IPS-18c (cell line): Measurements from ENCODE around the gene ERCC4.
"Not testable (repeated sequence)": the region's sequence is repeated elsewhere in the genome, so short reads cannot be mapped to it uniquely, and the experiment has no call there.

Source experiments
- H3K4me3 ChIP-seq: 2 replicates; pipeline ENCODE4 v1.7.0; 2013; ENCODE audit warnings: low read depth, mild to moderate bottlenecking, low read length, moderate library complexity; ENCODE audit not compliant: insufficient read depth
- H3K9me3 ChIP-seq: one replicate; pipeline ENCODE4 v1.6.1; 2013; ENCODE audit warnings: mild to moderate bottlenecking, low read length, moderate library complexity; ENCODE audit not compliant: control insufficient read depth, insufficient read depth

Gene ERCC4

DNA sequence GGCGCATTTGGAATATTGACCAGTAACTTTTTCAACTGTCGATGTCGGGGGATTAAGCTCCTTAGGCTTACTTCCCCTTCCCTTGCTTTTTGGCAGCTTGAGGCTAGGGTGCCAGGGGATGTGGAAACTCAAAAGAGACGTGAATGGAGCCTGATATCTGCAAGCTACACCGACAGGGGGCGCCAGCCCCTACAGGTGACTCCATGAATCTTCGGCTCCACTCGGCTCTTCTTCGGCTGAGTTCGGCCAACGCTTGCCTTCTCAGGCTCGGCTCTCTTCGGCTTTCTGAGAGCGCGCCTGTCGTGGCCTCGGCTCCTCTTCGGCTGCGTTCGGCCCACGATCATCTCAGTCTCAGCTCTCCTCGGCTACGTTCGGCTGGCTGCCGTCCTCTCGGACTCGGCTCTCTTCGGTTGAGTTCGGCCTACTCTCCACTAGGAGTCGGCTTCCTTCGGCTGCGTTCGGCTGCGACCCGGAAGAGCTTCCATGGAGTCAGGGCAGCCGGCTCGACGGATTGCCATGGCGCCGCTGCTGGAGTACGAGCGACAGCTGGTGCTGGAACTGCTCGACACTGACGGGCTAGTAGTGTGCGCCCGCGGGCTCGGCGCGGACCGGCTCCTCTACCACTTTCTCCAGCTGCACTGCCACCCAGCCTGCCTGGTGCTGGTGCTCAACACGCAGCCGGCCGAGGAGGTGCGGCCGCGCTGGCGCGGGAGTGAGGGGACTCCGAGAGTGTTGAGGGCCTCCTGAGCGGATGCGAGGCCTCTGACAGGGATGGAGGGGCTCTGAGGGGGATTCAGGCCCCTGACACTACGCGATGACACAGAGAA is at the start of gene ERCC4:
Gene ERCC4 (plus strand): TSS at position 472 of the 827 bp plus-strand sequence. CDS start 12 bp downstream, at position 484.
- Histone ChIP-seq H3K4me3 (peak within 1 kb of the TSS; percentile 92), H3K9me3 (no peaks in the 10 kb centered on the region)

DNA sequence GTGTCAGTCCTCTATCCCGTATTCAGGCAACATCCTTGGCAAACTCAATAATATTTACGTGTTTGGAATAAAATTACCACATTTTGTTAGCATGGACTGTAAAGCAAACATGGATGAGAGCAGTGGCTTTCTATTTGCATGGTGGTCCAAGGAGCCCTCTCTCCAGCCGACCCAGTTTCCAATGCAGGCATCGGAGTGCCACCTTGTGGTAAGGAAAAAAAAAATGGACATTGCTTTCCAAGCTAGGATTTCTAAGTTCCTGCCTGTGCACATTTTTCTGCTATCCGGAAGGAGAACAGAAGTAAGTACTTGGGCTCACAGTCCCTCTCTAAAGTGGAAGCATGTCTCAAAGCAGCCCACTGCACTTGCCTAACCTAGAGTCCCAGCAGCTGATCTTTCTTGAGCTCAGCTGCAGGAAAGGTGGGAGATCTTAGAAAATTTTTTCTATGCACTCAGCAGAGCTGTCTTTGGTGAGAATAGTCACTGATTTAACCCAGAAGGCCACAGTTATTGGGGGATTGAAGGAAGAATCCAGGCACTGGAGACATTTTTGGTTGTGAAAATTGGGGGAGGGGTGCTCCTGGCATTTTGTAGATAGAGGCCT is 46.0 kb upstream of the ERCC4 start:
- no peaks in the 10 kb centered on the region for H3K9me3 ChIP-seq
- no peak overlapping the region for H3K4me3 ChIP-seq

DNA sequence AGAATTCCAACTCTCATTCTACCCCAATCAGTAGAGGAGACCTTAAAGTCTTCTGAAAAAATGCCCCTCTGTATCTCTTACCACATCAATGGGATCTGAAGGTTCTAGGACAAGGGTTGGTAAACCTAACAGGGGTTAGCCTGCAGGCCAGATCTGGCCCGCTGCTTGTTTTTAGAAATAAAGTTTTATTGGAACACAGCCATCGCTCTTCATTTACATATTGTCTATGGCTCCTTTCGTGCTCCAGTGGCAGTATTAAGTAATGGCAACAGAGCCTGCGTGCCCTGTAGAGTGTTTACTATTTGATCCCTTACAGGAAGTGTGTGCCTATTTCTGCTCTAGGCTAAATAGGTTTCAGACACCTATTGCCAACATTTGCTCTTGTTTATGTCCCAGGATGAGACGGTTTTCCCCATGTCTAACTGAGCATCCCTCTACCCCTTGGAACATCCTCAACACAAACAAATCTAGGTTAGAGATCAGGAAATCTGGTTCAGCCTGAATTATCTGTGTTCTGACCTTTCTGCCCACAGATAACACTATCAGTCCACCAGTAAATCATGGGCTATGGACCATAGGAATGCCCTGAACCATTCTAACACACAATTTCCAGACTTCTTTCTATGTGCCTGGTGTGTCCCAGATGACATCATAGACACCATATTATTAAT is 44.2 kb upstream of the ERCC4 start:
- no peaks in the 10 kb centered on the region for H3K9me3 ChIP-seq
- H3K4me3 ChIP-seq = no peak overlapping the region

DNA sequence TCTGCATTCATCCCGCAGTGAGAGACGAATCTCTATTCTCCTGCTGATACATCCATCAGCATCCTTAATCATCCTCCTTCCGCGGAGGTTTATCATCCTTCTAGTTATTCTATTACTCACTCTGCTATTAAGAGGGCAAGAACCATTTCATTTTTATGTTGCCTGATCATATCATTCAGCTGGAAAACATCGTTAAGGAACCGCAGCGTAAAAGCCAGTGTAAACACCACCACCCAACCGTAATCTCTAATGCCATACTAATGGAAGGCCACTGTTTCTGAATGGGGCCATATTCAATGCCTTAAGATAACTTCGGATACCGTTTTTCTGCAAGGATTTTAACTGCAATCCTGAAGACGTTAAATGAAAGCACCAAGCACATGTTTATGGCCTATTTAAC is 36.7 kb upstream of the ERCC4 start:
- no peak overlapping the region for H3K4me3 ChIP-seq
- peaks cover 3% of the 10 kb centered on the region for H3K9me3 ChIP-seq

DNA sequence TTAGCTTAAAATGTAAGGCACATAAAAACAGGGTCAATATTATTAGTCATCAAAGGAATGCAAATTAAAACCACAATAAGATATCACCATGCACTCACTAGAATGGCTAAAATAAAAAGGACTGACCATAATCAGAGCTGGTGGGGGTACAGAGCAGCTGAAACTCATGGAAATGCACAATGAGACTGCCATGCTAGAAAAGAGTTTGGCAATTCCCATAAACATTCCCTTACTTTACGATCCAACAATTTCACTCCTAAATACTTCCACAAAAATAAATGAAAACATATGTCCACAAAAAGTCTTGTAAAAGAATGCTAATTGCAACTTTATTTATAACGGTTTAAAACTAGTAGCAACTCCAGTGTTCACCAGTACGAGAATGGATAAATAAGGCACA is 36.1 kb upstream of the ERCC4 start:
- H3K9me3 ChIP-seq = peaks cover 3% of the 10 kb centered on the region
- H3K4me3 ChIP-seq = no peak overlapping the region

DNA sequence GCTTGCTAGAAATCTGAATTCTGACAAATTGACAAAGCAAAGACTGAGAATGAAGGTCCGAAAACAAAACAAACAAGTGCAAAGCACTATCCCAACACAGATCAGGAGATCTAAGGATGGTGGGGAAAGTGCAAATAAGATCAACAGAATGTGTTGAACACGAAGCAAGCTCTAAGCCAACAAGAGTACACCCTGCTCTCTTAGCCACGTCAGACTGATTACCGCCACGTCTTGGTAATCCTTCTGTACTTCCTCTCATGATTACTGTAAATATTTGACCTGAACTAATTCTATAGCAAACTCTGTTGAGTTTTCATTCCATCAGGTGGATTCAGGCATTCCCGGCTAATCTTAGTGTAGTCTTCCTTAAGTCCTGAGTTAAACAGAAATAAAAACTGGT is 34.3 kb upstream of the ERCC4 start:
- Histone ChIP-seq H3K4me3 (no peak overlapping the region), H3K9me3 (peaks cover 3% of the 10 kb centered on the region)

DNA sequence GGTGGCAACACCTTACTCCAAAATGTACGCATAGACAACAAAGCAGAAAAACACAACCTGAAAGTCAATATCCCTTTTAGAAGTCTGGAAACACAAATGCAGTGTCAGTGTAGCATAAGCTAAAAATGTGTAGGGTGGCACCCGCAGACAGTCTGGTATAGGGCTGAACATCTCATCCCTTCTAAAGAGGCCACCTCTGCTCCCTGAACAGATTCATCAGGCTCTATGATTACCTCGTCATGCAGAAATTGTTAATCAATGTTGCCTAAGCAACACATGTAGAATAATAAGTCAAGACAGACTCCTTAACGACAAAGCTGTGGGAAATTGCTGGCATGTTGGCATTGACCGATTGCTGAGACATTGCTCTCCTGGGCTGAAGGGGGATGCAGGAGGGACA is 33.3 kb upstream of the ERCC4 start:
- H3K9me3 ChIP-seq = peaks cover 3% of the 10 kb centered on the region
- H3K4me3 ChIP-seq = no peak overlapping the region

DNA sequence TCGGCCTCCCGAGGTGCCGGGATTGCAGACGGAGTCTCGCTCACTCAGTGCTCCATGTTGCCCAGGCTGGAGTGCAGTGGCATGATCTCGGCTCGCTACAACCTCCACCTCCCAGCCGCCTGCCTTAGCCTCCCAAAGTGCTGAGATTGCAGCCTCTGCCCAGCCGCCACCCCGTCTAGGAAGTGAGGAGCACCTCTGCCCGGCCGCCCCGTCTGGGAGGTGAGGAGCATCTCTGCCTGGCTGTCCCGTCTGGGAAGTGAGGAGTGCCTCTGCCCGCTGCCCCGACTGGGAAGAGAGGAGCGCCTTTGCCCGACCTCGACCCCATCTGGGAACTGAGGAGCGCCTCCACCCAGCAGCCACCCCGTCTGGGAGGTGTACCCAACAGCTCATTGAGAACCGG is 30.6 kb upstream of the ERCC4 start:
- not testable (repeated sequence) for H3K4me3 ChIP-seq, H3K9me3 ChIP-seq

DNA sequence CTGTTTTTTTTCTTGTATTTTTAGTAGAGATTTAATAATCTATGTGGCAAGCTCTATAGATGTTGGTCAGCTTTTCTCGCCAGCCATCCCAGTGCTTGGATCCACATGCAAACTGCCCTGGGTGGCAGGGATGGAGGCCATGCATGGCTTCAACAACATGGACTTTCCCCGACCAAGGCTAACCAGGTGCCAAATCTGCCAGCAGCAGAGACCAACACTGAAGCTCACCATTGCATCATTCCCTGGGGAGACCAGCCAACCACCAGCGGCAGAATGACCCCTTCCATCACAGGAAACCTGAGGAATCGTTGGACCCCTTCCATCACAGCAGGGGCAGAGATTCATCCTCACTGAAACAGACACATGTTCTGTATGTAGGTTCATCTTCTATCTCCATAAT is 27.7 kb upstream of the ERCC4 start:
- no peaks in the 10 kb centered on the region for H3K9me3 ChIP-seq
- H3K4me3 ChIP-seq = no peak overlapping the region

DNA sequence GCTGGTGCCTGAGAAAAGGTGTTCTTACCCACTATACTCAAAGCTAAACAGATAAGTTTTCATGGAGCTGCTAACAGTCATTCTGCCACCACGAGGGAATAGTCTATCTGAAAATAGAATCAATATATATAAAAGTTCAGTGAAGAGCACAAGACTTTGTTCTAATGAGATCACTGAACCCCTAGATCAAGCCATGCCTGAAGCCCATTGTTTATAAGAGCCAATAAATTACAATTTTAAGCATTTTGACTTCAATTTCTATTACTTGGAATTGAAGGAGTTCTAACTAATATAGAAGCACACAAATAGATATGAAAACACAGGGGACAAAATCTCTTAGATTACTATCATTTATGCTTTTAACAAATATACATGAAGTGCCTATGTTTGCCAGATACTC is 24.4 kb upstream of the ERCC4 start:
- H3K9me3 ChIP-seq = no peaks in the 10 kb centered on the region
- H3K4me3 ChIP-seq = no peak overlapping the region

DNA sequence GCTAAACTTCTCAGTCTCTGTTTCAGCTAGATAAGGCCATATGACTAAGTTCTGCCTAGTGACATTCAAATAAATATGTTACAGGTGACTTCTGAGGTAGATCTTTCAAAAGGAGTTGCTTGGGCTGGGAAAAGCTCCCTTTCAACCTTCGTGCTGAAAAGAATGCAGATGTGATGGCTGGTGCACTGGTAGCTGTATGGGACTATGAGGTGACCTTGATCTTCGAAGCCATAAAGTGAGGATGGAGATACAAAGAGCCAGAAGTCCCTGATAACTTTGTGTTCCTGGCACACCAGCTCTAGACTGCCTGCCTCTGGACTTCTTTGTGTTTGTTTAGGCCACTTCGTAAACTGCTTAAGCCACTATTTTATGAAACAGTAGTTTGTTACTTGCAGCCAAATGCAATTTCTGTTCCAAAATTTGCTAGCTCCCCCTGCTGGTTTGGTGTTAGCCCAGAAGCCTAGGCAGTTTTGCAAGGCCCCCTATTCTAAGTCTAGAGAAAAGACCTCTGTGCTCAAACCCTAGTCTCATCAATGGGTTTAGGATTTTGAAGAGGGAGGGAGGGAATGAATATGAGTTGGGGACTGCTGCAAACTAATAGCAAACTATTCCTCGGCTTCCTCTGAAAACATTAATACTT is 23.3 kb upstream of the ERCC4 start:
- Histone ChIP-seq H3K9me3 (no peaks in the 10 kb centered on the region), H3K4me3 (no peak overlapping the region)

DNA sequence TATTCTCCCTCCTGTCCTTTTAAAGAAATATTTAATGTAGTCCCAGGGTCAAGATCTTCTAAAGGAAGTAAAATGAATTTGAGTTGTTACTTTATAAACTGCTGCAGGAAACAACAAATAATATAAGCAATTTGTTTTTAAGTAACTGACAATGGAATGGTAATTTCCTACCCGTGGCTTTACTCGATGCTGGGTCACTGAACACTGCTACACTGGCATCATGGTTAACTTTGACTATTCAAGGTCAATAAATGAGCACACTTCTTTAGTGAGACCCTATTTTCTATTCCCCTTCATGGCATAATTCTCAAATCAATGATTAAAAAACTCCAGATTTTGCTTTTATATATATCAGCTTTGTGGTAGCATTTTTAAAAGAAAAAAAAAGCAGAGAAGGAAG is 22.1 kb upstream of the ERCC4 start:
- no peaks in the 10 kb centered on the region for H3K9me3 ChIP-seq
- no peak overlapping the region for H3K4me3 ChIP-seq

DNA sequence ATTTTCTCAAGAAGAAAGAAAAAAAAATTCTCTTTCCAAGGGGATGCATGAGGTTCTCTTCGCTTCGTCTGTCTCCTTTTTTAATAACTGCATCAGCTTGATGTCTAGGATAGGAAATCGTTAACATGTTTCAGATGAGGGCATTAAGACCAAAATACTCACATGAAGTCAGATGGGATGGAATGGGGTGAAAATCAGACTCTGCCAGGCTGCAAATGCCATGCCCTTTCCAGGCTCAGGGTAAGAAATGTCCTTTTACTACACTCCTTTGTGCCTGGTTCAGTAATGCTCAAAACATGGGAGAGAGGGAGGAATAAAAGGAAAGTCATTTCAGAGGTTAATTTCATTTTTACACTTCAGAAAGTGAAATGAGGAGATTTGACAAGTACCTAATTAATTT is 21.7 kb upstream of the ERCC4 start:
- no peaks in the 10 kb centered on the region for H3K9me3 ChIP-seq
- H3K4me3 ChIP-seq = no peak overlapping the region

DNA sequence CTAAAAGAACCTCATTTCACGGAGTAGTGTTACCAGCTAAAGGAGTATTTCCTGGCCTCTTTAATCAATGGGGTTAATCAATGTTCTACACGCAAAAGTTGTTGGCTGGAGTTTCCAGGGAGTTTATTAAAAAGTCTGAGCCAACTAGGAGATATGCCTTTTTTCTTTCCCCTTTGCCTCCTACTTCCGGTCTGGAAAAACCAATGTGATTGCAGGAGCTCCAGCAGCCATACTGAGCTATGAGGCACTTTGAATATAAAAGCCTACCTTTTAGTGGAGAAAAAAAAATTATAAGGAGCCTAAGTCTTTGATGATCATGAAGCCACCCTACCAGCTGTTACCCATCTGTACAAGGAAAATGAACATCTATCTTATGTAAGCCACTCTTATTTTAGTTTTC is 17.9 kb upstream of the ERCC4 start:
- Histone ChIP-seq H3K4me3 (no peak overlapping the region), H3K9me3 (peaks cover 2% of the 10 kb centered on the region)

DNA sequence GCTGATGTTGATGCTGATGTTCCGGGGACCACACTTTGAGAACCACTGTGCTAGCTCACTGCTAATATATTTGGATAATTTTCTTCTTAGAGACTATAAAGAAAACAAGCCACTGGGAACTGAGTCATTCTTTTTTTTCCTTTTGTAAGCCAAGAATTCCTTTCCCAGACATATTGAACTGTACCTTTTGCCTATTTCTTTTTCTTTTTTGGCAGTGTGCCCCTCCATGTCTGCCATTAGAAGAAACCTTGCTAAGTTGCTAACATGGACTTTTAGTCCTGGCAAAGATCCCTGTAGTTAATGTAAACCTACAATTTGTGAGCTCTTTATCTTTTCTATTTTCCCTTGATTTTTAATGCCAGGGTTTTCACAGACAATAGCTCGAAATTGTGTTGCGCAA is 17.3 kb upstream of the ERCC4 start:
- Histone ChIP-seq H3K4me3 (no peak overlapping the region), H3K9me3 (peaks cover 2% of the 10 kb centered on the region)

DNA sequence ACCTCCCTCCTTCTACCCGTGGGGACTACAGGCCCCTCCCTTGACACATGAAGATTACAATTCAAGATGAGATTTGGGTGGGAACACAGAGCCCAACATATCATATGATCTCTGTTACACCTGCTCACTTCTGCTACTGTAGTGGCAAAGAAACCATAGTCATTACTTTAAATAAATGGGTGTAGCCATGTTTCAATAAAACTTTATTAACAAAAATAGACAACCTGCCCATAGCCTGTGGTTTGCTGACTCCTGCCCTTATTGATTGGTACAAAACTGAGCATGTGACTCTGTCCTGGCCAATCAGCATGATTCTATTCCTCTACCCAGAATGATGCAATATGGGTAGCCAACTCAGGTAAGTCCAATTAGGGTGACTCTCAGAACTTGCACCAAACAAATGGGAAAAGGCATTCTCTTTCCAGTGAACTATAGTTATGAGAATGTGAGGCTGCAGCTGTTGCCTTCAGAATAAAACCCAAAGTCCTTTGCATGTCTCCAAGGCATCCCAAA is 15.7 kb upstream of the ERCC4 start:
- Histone ChIP-seq H3K9me3 (peaks cover 4% of the 10 kb centered on the region), H3K4me3 (no peak overlapping the region)

DNA sequence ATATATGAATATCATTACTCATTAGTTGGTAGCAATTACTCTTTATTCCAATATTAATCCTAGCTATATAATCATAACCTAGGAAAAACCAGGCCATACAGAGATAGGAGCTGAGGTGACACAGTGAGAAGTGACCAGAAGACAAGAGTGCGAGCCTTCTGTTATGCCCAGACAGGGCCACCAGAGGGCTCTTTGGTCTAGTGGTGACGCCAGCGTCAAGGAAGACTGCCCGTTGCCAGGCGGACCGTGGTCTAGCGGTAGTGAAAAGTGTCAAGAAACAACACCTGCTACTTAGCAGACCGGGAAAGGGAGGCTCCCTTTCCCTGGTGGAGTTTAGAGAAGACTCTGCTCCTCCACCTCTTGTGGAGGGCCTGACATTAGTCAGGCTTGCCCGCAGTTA is 15.1 kb upstream of the ERCC4 start:
- H3K4me3 ChIP-seq, H3K9me3 ChIP-seq: not testable (repeated sequence)
